GM18858 (cell line): ENCODE data around the gene KCNJ10.

Experiments used
- ATAC-seq: cut with Tn5 transposase; IDR thresholded peaks from one replicate; pipeline ENCODE4 v1.9.1; 2021; ENCODE audit not compliant: unreplicated experiment

The KCNJ10 gene

DNA sequence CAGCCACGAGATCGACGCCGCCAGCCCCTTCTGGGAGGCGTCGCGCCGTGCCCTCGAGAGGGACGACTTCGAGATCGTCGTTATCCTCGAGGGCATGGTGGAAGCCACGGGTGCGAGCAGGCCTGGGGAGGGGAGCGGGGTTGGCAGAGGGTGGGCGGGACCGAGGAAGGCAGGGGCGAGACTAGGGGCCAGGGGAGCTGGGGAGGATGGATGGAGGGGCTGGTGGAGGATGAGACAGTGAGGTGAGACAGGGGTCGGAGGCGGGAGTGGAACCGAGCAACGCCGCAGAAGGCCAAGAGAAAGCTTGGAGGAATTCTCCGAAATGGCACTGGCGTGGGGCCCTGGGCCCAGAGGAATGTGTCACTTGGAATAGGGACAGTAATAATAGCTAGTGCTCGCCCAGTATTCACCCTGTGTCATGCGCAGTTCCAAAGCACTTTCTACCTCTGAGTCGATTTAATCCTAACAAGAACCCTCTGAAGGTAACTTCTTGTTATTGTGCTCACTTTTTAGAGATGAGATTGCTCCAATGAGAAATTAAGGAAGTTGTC lies 14.9 kb upstream of the KCNJ10 start:
- ATAC-seq = no peak

DNA sequence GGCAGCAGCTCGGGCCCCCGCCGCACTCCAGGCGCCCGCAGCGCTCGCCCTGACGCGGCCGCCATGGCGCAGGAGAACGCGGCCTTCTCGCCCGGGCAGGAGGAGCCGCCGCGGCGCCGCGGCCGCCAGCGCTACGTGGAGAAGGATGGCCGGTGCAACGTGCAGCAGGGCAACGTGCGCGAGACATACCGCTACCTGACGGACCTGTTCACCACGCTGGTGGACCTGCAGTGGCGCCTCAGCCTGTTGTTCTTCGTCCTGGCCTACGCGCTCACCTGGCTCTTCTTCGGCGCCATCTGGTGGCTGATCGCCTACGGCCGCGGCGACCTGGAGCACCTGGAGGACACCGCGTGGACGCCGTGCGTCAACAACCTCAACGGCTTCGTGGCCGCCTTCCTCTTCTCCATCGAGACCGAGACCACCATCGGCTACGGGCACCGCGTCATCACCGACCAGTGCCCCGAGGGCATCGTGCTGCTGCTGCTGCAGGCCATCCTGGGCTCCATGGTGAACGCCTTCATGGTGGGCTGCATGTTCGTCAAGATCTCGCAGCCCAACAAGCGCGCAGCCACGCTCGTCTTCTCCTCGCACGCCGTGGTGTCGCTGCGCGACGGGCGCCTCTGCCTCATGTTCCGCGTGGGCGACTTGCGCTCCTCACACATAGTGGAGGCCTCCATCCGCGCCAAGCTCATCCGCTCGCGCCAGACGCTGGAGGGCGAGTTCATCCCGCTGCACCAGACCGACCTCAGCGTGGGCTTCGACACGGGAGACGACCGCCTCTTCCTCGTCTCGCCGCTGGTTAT lies 14.2 kb upstream of the KCNJ10 start:
- ATAC-seq = no peak

DNA sequence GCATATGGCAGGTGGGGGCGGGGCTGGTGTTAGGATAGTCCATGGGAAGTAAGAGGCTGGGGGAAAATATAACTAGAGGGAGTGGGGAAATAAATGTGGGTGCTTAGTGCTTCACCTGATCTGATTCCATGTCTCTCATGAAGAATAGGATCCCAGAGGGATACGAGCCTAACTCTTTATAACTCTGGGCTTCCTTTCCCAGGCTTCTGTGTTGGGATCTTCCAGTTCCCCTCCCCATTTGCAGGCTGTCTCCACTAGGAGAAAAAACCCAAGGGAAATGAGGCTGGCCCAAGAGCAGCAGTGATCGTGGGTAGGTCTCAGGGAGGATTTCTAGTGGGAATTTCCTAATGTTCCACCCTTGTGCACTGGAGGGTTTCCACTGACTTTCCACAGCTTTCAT lies 13.0 kb upstream of the KCNJ10 start:
- no peak for ATAC-seq

DNA sequence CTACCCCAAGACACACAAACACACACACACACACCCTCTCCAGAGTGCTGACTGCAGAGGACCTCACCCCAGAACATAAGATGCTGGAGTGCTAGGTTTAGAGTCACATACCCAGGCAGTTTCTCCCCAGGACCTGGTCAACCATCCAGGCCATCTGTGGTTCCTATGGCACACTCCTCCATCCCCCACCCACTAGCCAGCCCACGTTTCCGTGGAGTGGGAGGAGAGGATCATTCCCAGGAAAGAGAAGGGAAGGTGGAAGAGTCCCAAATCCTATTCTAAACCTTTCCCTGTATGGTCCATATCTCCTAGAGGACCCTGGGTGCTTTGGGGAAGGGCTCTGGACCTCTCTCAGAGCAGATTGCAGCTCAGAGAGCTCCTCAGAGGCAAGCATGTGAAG lies 12.5 kb upstream of the KCNJ10 start:
- ATAC-seq = no peak

DNA sequence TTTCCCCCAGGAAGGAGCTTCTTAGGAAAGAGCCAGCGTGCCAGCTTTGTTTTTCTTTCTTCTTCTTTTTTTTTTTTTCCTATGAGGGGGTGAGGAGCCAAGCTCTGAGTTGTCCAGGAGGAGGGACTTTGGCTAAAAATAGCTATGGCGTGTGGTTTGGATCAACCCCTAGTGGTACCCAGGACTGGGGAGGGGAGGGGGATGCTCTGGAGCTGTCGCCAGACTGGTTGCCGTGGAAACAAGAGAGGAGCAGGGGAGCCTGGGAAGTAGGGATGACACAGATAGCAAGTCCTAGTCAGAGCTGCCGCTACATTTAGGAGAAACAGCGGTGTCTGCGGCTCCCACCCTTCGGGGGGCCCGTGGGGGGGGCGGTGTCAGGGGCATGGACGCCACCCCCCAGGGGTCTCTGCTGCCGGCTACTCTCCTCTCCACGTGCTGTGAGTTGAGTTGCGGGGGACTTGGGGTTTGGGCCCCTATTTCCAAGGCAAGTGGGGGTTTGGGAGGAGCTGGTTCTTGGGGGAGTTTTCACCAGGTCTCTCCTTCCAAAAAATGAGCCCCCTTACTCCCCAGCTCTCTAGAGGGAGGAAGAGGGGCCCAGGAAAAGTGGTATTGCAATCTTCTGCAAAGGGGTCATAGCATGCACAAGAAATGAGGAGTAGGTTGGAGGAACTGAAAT lies 11.4 kb upstream of the KCNJ10 start, which contains the start of gene KCNJ9:
KCNJ9 (plus strand) TSS at position 278 of the 676 bp plus-strand sequence. CDS start 2,493 bp downstream, outside the sequence.
- no peak for ATAC-seq

DNA sequence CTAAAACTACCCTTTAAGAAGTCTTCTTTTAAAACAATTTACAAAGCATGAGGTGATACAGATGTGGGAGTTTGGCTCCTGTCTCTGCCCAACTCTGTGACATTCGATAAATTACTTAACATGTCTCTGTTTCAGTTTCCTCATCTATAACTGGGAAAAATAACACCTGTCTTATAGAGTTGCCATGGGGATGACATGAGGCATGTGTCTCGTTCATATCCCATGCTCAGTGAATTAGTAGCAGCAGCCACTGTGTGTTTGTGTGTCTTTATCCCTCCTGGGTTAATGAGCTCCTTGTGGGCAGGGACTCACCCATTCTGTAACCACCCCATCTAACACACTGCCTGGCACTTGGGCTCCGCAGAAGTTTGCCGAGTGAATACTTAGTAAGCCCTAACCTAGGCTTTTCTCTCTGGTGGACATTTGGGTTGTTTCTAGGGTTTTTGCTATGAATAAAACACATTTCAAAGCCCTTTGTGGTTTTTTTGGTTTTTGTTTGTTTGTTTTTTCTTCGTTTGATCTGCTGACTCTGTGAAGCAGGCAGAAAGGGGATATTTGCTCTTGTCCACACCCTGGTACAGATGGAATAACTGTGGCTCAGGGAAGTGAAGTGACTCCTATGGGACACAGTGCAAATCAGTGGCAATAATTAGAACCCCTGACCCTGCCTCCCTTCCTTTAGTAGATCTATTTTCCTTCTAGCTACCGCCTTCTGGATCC lies 10.6 kb upstream of the KCNJ10 start:
- ATAC-seq = no peak

DNA sequence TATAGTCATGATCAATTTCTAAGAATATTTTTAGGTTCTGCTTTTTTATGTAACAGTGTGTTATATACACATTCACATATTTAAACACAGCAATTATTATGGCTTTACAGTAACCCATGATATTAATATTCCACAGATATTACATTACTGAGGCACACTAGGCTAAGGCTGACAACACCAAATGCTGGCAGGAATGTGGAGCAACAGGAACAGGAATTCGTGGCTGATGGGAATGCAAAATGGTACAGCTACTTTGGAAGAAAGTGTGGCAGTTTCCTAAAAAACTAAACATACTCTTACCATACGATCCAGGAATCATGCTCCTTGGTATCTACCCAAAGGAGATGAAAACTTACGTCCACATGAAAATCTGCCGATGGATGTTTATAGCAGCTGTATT lies 9.5 kb upstream of the KCNJ10 start:
- ATAC-seq = no peak

DNA sequence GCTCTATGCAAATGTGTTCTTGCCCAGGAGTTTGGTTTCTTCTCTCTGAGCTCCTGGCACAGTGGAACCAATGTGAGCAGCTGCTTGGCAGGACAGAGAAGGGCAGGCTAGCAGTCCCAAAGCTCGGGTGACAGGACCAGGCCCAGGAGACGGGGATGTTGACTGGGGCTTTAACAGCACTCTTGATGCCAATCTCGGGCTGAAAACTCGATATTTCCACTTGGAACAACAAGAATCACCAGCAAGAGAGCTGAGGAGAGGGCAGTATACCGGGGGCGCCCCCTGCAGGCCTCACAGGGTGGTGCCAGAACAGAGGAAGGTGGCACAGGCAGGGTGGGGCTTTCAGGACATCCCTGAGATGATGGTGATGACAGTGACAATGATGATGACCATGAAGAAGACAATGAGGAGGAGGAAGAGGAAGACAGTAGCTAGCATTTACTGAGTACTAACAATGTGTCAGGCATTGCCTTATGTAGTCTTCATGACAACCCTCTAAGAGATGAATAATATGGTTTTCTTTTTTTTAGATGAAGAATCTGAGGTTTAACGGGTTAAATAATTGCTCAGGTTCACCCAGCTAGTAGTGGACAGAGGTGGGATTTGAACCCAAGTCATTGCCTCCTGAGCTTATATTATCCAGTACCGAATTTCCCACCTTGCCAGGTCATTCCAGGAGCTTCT lies 8.7 kb upstream of the KCNJ10 start:
- peak; percentile 51 for ATAC-seq

DNA sequence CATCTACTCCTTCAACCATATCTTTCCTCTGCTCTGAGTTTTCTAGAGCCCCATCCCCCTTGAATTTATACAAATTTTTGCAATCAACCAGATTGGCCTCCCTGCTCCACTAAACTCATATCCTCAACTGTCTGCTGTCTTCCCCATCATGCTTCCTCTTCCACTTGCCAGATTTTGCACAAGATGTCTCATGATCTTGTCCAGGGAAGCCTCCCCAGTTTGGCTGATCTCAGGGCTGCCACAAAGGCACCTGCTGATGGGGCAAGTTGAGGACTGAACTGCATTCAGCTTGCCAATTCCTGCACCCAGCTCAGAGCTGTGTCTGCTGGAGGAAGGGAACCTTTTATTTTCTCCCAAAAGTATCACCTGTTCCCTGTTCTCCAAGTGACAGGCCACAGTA lies 7.5 kb upstream of the KCNJ10 start:
- no peak for ATAC-seq

DNA sequence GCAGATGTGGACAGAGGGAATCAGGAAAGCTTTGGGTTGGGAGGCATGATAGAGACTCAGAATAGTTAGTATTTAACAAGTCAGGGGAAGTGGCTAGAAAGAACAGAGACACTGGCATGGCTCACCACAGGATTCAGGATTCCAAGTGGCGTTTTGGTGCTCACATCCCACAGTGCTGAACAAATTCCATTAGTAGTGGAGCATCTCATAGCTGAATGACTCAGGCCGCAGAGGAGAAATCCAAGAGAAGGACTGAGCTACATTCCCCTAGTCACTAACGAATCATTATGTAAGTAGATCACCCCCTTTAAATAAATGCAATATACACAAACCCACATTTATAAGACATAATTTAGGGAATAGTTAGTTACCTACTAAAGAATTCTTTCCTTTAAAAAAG lies 6.3 kb upstream of the KCNJ10 start:
- ATAC-seq = no peak

DNA sequence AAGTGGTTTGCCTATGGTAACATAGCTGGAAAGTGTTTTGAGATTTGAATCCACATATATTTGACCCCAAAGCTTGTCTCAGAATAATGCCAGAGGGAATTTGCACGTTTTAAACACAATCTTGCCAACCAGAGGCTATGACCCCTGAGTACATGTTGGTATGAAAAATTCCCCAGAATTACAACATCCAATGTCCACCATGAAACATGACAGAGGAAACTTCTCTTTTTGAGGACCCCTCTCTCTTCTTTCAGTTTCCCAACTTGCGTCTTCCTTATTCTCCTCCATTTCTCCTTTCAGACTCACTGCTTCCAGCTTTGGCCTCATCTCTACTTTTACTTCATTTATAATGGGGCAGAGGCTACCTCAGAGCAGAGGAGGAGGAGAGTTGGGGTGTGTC lies 5.9 kb upstream of the KCNJ10 start:
- no peak for ATAC-seq

DNA sequence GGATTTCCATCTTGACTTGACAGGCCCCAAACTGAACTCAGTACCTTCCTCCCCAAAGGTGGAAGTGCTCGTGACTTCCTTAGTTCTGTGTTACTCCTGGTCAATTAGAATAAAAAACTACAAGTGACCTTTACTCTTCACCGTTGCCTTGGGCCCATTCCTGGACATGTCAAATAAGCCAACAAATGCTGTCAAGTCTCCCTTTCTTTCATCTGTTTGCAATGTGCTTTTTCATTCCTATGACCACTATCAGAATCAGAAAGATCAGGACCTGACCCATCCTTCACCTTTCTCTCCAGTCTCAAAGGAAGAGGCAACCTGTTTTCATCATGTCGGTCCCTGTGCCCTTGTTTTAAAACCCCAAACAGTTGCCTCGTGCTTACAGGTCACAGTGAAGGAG lies 4.9 kb upstream of the KCNJ10 start:
- ATAC-seq = no peak

DNA sequence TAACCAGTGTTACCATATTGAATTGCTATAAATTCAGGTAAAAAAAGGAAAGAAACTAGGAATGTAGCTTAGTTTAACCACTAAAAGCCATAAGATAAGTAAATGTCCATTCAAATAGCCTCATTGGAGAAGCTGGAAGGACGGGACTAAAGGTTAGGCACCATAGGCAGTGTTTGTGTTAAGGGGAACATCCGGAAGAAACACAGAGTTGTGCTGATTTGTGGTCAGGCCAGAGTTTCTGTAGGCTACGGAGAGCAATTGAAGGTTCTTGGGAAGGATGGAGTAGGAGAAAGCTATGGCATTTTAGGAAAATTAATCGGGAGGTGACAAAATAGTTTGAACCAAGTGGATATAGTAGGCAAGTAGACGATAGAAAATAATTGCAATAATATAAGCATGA lies 1.3 kb upstream of the KCNJ10 start:
- no peak for ATAC-seq

DNA sequence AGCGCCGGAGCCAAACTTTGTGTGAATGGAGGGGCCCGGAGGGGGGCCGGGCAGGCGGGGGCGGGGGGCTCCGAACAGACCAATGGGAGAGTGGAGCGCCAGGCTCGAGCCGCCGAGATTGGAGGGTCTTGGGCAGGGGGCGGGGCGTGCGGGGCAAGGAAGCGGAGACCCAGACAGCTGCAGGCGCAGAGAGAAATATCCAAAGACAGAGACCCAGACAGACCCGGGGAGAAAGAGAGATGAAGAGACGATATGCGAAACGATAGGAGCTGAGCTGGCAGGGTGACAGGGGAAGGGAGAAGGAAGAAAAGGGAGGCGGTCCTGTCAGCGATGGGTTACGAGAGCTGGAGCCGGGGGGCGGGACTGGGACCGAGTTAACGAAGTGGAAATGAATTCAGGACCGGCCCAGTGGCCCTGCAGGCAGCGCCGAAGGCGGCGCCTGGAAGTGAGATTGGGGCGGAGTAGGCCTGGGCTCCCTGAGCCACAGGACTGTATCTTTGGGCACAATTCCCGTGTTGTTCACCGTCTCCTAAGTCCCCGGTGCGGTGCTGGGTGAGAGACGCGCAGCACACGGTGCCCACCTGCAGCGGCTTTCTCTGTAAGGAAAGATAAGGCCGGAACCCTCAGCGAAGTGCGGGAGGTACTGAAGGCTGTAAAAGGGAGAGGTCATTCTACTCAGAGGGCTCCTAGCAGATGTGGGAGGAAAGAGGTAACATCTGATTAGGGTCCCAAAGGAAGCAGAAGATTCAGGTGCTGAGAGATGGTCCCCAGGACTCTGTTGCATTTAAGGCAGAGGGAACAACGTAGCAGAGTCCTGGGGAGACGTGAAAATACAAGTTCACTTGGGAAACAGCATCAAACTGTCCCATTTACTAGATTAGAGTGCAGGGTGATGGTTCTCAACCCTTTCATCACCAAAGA lies 543 bp upstream of the KCNJ10 start:
- no peak for ATAC-seq

DNA sequence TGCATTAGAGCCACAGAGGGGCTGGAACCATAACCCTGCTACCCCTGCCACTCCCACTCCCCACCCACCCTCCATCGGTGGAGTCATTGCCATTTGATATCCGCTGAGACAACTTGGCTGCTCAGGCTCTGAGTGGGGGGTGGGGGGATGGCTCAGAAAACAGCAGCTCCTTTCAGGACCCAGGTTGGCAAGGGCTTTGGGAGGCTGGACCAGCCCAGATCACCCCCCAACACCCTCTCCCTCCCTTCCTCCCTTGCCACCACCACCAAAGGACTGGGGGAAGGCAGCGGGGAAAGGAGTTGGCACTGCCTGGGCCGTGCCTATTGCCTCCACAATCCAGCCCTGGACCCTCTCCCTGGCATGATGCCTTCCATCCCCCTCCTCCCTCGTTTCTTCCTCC lies 1.7 kb downstream of the KCNJ10 start:
- ATAC-seq = no peak

DNA sequence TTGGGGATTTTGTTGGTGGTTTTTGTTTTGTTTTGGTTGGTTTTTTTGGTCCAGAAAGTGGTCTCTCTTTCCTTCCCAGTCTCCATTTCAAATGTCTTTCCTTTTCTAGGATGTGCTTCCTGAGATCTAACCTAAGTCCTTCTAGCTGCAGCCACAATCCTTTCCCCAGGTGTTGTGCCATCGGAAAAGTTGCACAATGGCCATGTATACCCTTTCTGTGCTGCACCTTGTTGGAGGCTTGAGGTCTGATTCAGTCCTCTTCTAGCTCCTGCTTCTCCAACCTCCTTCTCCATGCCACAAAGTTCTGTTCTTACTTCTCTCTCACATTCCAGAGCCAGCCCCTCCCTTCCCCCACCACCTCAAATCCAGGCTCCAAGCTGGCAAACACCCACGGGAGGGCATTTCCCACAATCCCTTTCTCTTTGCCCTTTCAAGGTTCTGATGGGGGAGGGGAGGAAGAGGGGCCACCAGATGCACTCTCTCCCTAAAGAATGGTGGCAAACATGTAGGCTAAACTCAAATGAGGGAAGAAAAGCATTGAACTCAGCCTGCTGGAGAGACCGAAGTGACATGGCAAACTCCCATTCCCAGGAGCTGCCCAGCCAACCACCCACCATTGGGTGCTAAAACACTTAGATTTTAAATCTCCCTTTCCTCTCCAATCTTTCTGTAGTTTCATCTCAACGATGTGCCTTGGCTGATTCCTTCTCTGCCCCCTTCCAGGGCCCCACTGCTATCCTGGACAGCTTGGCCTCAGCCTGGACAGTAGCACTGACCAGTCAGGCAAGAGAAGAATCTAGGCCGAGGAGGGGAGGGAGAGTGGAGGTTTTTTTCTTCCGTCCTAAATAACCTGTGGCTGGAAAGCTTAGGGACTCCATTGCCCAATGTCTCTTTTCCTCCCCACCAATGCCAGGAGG lies 2.9 kb downstream of the KCNJ10 start:
- ATAC-seq = no peak

DNA sequence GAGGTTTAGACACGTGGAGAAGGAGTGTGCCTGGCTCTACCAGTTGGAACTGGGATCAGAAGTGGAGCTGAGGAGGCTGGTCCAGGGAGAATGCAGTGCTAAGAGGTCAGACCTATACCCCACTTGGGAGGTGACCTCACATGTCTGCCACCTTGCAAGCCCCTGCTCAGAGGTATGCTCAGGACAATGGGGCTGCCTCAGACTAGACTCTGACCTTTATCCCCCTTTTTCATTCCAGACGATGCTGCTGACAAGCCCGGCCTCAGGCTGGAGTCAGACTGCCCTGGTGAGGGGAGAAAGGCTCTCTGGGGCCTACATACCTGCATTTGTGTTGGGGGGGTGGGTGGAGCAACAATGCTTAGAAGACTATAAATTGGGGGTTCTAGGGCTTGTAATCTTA lies 5.2 kb downstream of the KCNJ10 start:
- ATAC-seq = no peak

DNA sequence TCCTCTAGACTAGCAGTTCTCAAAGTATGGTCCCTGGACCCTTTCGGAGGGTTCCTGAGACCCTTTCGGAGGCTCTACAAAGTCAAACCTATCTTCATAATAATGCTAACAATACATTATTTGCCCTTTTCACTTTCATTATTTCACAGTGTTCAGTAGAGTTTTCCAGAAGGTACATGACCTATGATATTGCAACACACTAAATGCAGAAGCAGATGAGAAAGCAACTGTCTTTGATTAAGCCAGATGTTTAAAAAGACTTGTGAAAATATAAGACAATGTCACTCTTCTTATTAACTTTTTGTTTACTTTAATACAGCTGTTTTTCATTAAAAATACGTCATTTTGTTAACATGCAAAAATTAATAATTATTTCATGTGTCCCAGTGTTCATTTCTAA lies 5.8 kb downstream of the KCNJ10 start:
- ATAC-seq = no peak

DNA sequence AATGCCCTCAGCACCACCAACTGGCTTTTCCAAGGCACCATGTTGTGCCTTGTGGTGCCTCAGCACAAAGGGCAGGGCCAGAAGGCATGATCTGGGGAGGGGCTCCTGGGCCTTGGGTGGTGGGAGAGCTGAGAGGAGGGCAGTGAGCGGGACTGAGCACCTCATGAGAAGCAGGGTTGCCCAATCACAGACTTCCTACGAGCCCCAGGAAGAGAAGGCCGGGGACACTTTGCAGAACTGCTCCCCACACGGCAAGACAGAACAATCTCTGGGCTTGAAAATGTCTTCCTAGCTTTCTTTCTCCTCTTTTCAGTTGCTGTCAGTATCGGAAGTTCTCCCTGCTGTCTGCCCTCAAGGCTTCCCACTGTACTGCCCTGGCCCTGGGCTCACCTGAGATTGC lies 6.8 kb downstream of the KCNJ10 start:
- no peak for ATAC-seq
